LNCaP clone FGC (cell line): Measurements from ENCODE around the gene C3orf20.
"Not testable (repeated sequence)": the region's sequence is repeated elsewhere in the genome, so short reads cannot be mapped to it uniquely, and the experiment has no call there.

Experiments
- DNase-seq: peaks from one replicate; pipeline ENCODE4 v3.0.0-alpha.2; 2011; ENCODE audit warnings: low read depth
- H3K4me3 ChIP-seq: 2 replicates; pipeline ENCODE4 v1.5.1; 2011; ENCODE audit warnings: mild to moderate bottlenecking, low read depth, low read length, control low read depth
- CTCF ChIP-seq: IDR thresholded peaks from 2 replicates; pipeline ENCODE4 v1.5.1; 2012; ENCODE audit warnings: mild to moderate bottlenecking; ENCODE audit not compliant: control insufficient read depth, insufficient read depth; ENCODE audit errors: extremely low read depth

Gene C3orf20

GRCh38 chr3:14803981-14804834 is 129.3 kb downstream of the C3orf20 start:
- no peak for DNase-seq
- no peak overlapping the region for H3K4me3 ChIP-seq
- TF ChIP-seq CTCF = no peak

- TF ChIP-seq CTCF = no peak
- no peak for DNase-seq
- H3K4me3 ChIP-seq = no peak overlapping the region
These were observed 130.2 kb downstream of the C3orf20 start for GRCh38 chr3:14804835-14805780.

- no peak for TF ChIP-seq CTCF
- H3K4me3 ChIP-seq = no peak overlapping the region
- no peak for DNase-seq
These were observed 131.1 kb downstream of the C3orf20 start for GRCh38 chr3:14805961-14806537.

GRCh38 chr3:14806641-14807263 is 131.8 kb downstream of the C3orf20 start:
- DNase-seq = no peak
- no peak for TF ChIP-seq CTCF
- no peak overlapping the region for H3K4me3 ChIP-seq

GRCh38 chr3:14808025-14808424 is 133.1 kb downstream of the C3orf20 start:
- DNase-seq = no peak
- no peak overlapping the region for H3K4me3 ChIP-seq
- TF ChIP-seq CTCF = no peak

- DNase-seq = no peak
- H3K4me3 ChIP-seq = no peak overlapping the region
- no peak for TF ChIP-seq CTCF
These were observed 133.7 kb downstream of the C3orf20 start for GRCh38 chr3:14808502-14809266.

GRCh38 chr3:14809611-14810010 is 134.7 kb downstream of the C3orf20 start:
- not testable (repeated sequence) for H3K4me3 ChIP-seq, DNase-seq
